Urothelium cell line (cell line): ENCODE data around the gene CCDC149.

ENCODE experiments used
- DNase-seq: peaks from one replicate; pipeline ENCODE4 v3.0.0; 2011; ENCODE audit warnings: low spot score, mixed read lengths
- FAIRE-seq: peaks from 2 replicates; lab custom pipeline; 2011; peaks lifted over from hg19 to GRCh38; lab: Jason Lieb, UNC

CCDC149 gene

DNA sequence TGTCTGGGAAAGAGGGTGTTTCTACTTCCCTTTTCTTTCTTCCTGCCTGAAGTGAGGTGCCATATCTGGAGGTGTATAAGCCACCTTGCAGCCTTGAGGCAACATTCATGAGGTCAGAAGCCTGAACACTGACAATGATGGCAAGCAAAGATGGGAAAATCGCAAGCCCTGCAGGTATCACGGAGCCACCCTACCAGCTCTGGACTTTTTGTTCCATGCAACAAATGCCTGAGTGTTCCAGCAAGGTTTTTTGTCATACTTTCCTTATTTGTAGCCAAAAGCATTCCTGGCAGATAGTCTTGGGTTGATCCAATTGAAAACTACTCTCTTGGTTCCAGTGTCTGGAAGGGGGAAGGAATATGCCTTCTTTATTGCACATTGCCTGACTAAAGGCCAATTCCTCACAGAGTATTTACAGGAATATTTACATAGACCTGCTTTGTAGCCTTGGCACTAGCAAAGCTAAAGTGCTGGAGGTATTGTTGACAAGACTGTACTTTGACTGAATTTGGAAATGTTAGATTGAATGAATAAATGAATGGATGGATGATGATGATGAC, 131.8 kb downstream of the CCDC149 start:
- DNase-seq (no peak), FAIRE-seq (no peak)

DNA sequence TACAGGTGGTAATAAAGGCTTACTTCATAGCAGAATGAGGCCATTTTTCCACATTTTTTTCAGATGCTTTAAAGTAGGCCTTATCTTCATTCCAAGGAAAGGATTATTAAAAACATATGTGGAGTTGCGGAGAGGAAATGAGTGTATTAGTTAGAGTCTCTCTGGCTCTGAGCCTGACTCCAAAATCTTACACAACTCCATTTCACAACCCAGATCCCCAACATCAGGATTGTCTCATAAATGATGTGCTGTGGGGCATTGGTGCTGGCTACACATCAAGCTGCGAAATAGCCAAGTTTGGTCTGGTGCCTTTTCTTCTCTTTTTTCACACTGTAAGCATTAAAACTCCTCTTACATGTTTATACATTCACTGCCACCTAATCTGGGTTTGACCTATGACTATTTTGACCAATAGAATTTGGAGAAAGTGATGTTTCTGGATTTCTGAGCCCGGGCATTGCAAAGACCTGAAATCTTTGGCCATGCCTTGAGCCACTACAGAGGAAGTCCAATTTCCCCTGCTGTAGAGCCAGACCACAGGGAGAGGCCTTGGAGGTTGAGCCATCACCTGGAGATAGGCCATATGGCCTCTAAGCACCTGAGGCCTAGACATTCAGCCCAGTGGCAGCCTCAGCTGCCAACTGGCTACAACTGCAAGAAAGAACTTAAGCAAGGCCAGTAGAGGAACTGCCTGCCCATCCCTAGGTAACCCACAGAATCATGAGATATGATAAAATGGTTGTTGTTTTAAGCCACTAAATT, 134.2 kb downstream of the CCDC149 start:
- DNase-seq = no peak
- FAIRE-seq = no peak

DNA sequence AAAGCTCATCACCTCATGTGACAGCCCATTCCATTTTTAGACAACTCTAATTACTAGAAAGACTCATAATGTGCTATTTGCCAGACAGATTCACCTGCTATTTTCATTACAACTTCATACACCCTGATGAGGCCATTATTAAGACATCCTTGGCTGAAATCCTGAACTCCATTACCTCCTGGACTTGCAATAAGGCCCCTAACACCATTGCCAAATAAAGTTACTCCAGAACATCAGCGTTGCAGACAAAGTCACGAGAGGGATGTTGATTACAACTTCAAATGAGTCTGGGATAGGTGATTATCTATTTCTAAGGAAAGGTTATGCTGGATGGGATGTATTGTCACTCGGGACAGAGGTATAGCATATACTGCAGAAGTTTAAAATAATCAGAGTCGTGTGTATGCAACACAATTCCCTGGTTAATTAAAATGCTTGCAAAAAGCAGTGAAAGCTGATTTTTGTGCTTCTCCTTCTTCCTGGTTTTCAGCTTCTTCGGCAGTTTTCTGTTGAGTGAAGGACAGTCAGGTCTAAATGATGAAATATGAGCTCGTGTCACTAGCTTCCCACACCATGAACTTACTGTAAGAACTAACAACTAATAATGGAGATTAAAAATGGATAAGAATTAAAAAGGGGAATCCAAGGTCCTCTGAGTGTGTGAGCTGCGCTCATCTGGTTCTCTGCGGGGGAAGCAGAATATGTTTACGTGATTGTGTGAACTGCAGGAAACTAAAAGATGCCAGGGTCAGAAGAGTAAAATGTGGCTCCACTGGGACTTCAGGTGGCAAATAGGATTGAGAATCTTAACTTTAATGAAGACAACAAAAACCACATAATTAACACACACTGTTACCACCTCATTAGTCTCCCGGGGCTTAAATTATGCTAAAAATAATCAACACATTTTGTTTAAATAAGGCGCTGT, 135.0 kb downstream of the CCDC149 start:
- DNase-seq = no peak
- no peak for FAIRE-seq

DNA sequence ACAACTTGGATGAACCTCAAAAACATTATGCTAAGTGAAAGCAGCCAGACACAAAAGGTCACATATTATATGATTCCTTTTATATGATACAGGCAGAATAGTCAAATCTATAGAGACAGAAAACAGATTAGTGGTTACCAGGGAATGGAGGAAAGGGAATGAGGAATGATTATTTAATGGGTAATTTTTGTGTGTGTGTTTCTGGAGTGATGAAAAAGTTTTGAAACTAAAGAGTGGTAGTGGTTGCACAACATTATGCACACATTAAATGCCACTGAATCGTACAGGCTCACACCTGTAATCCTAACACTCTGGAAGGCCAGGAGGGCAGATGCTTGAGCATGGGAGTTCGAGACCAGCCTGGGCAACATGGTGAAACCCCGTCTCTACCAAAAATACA, 137.1 kb downstream of the CCDC149 start:
- FAIRE-seq (no peak), DNase-seq (no peak)

DNA sequence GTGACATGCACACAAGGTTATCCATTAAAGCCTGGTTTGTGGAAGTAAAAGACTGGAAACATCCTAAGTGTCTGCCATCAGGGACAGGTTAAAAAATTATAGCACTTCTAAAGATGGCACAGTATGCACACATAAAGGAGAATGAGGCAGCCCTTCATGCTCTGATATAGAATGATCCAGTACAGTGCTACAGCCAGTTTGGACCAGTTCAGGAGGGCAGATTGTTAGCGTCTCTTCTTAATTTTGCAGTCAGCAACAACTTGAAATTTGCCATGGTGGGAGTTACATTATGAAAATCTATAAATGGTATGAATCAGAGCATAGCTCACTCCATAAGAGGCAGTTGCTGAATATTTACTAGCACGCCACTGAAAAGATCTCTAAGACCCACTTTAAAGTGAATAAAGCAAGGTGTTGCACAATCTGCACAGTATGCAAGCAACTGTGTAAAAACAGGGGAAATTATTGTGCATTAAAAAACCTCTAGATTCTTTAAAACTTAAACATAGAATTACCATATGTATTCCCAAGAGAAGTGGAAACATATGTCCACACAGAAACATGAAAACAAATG, 137.7 kb downstream of the CCDC149 start:
- DNase-seq (no peak), FAIRE-seq (no peak)

DNA sequence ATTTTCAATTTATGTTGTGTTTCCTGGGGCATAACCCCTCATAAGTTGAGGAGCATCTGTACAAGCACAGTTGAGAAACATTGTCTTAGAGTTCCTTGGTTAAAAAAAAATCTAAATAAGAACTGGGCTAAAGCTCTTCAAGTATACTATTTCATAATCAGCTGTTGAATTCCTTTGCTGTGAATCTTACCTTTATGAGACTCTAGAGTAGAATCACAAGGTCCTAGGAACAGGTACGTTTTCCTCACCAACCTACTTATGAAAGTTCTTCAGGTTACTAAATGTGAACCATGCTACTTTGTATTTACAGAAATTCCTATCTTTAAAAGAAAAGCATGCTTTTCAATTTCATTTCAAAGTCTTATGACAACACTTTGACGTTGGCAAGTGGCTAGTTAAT, 138.4 kb downstream of the CCDC149 start:
- no peak for DNase-seq
- no peak for FAIRE-seq

DNA sequence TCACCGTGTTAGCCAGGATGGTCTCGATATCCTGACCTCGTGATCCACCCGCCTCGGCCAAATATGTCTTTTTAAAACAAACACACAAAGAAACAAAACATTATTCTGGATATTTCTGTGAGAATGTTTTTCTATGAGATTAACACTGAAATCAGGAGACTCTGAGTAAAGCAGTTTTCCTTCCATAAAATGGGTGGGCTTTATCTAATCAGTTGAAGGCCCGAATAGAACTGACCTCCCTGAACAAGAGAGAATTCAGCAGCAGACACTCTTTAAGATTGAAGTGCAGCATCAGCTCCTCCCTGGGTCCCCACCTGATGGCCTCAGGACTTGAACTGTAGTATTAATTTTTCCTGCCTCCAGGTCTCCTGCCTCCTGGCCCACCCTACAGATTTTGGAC, 139.9 kb downstream of the CCDC149 start:
- FAIRE-seq (no peak), DNase-seq (no peak)

DNA sequence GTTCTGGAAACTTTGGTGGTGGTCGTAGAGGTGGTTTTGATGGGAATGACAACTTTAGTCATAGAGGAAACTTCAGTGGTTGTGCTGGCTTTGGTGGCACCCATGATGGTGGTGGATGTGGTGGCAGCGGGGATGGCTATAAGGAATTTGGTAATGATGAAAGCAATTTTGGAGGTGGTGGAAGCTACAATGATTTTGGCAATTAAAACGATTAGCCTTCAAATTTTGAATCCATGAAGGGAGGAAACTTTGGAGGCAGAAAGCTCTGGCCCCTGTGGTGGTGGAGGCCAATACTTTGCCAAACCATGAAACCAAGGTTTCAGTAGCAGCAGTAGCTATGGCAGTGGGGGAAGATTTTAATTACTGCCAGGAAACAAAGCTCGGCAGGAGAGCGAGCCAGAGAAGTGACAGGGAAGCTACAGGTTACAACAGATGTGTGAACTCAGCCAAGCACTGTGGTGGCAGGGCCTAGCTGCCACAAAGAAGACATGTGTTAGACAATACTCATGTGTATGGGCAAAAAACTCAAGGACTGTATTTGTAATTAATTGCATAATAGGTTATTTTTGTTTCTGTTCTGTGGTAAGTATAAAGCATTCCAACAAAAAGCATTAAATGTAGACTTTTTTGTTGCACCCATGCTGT, 140.7 kb downstream of the CCDC149 start:
- no peak for FAIRE-seq
- no peak for DNase-seq

DNA sequence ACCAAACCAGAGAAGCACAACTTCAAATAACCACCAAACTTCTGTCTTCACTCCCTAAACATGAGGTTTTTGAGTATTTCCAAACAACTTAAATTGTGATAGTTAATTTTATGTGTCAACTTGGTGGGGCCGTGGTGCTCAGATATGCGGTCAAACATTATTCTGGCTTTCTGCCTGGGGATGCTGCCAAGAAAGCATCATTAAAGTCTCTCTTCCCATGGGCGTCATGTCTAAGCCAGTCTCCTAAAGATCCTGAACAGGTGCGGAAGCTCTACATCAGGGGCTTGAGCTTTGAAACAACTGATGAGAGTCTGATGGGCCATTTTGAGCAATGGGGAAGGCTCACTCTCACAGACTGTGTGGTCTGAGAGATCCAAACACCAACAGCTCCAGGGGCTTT, 141.6 kb downstream of the CCDC149 start:
- DNase-seq (no peak), FAIRE-seq (no peak)

DNA sequence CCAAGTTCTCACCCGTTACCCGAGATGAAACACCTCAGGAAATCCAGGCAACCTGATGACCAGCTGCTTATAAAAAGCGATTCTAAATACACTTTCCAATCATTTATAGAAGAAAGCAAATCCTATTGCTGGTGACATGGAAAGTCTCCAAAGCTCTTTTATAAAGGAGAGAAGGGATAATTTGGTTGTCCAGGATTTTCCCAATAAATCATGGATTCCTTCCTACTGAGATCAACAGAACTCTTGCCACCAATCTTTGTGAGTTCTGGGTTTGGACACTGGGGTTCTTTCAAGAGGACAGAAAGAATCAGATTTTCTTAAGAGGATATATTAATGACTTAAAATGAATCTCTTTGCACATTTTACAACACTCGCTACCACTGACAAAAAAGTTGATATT, 142.2 kb downstream of the CCDC149 start:
- DNase-seq = no peak
- FAIRE-seq = no peak

DNA sequence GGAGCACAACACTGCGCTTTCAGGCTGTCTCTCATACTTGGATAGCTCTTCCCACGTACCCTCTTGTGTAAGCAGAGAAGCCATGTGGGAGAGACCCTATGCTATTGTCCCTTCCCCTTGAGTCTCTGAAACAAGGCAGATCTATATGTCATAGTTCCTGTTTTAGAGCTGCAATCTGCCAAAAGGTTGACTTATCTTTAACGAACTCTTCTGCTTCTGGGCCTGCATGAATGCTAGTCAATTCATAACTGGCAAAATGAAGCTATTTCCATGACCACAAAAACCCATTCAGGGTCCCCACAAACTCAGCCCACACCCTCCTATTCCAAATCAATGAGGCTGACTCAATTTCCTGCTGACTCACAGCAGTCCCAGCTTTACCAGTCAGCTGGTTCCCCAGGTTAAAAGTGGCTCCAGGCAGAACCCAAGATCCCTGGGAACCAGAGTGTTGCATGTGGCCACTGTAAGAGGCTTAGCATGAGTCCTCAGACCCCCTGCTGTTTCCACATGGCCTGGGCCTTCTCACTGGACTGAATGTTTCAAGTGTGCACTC, 142.7 kb downstream of the CCDC149 start:
- FAIRE-seq = no peak

DNA sequence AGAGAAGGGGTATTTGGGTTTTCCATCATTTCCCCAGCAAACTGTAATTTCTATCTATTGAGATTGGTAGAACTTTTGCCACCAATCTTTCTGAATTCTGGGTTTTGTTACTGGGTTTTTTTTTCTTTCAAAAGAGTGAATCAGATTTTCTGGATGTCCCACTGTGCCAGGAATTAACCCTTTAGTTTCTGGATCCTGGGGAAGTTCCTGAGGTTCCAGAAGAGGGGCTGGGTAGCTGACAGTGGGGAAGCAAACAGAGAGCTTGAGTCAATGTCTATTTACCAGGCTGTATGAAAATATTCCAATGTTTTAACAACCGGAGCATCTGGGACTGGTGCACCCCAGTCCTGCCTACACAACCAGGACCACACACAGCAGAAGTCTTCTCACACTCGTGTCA, 143.3 kb downstream of the CCDC149 start:
- FAIRE-seq (no peak), DNase-seq (no peak)

More for the DNA sequence above, 142.7 kb downstream of the CCDC149 start:
- DNase-seq = peak; percentile 31

DNA sequence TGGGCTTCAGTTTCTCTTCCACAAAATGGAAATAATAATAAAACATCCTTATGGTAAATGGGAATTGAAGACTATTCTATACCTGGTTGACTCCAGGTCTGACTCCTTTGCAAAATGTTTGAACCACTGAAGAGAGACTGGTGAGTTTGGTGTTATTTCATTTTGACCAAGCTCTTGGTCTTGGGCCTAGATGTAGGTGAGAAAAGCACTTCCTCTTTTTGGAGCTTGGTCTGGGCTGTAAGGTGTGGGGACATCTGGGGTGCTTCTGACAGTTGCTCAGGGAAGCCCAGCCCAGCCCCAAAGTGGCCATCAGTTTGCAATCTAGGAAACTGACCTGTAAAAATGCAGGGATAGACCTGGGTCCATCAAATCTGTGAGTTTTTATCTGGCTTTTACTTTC, 144.2 kb downstream of the CCDC149 start:
- no peak for FAIRE-seq

DNA sequence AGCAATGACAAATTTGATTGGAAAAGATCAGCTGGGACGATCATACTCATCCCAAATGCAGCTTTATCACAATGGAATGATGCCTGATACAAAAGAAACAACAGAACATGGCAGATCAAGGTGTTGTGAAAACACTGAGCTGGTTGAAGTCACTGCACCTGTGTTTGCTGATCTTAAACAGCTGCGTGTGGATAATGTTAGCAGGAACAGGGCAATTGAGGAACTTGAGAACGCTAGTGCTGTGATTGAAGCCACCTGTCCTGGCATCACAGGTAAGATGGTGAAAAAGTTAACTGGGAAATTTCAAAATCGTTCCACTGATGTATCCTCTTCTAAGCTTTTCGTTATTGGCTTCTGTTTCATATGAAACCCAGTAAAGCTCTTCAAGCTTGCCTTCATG, 144.8 kb downstream of the CCDC149 start:
- DNase-seq (no peak), FAIRE-seq (no peak)

More for the DNA sequence above, 144.2 kb downstream of the CCDC149 start:
- DNase-seq = no peak

DNA sequence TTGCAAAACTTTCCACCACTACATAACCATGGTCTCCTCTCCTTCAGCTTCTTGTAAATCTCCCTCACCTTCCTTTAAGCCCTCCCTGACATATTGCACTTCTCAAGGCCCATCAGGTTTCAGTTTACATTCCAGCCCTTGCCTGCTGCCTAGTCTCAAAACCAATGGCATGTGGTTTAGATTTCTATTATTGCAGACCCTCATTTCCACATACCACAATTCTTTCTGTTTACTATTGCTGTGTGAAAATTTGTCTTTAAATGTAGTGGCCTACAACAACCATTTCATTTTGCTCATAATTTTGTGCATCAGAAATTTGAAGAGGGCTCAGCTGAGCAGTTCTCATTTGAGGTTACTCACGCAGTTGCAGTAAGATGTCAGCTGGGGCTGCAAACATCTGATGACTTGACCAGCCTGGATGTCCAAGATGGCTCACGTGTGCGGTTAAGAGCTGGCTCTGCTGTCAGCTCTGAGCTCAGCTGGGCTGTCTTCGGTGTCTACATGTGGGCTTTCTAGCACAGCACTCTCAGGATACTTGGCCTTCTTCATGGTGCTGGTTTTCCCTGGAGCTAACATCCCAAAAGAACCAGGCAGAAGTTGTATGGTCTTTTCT, 147.4 kb downstream of the CCDC149 start:
- DNase-seq (no peak), FAIRE-seq (no peak)

DNA sequence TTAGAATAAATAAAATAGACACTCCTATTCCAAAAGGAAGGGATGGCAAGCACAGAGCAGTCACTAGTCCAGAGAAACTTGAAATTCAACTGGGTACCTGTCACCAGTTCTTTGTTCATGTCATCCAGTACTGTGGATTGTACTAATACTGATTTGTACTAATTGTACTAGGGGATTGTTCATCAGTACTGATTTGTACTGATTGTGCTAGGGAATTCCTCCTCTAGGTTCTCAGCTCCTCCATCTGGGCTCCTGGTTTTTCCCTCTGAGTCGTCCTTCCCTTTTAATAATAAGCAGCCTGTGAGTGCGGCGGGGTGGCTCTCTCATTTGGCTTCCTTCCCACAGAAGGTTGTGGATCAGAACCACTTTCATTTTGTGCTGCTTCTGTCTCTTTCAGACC, 148.5 kb downstream of the CCDC149 start:
- FAIRE-seq (no peak), DNase-seq (no peak)

DNA sequence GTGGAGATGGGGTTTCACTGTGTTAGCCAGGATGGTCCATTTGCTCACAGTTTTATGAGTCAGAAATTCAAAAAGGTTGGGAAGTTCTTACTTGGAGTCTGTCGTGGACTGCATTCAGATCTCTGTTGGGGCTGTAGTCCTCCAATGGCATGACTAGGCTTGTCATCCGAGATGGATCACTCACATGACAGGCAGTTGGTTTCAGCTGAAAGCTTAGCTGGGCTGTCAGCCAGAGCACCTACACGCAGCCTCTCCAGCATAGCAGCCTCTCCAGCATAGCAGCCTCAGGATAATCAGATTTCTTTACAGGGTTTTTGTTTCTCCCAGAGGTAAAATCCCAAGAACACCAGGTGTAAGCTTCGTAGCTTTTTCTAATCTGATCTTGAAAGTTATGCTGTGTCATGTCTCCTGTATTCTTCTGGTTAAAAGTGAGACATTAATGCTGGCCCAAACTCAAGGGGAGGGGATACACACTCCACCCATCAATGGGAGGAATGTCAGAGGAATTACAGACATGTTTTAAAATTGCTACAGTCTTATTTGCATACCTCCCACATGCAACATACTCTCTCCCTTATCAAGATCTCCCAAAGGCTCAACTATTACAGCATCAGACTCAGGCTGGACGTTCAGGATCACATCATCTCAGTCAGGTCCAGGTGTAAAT, 149.1 kb downstream of the CCDC149 start:
- no peak for FAIRE-seq
- peak; percentile 25 for DNase-seq
